Mesenteric fat pad (tissue), 1 donor: ENCODE measurements around the gene TXN2. TPM values are rescaled to one million over a fixed set of nuclear protein-coding genes. Genes with fewer than 3 reads are reported as not detected.
"Not testable (repeated sequence)": the region's sequence is repeated elsewhere in the genome, so short reads cannot be mapped to it uniquely, and the experiment has no call there.

Source experiments
- DNase-seq: peaks from one replicate; pipeline ENCODE4 v3.0.0-alpha.2; 2020; ENCODE audit warnings: low spot score
- long read RNA-seq: library from polyadenylated mRNA; unstranded; transcript quantifications from one replicate; pipeline ENCODE4 v2.0.0, GENCODE V29; 2020
- total RNA-seq: library from RNA; stranded (reverse); fragmentation: NEBNext Ultra II Directional; extraction: Animal tissue kit (Norgen Biotek cat#: 25700); gene quantifications from one replicate; pipeline ENCODE4 v1.2.1, GENCODE V29; 2021
- donor health status: DM: yes; HTN: yes; CAD: no.

Gene TXN2, protein sequence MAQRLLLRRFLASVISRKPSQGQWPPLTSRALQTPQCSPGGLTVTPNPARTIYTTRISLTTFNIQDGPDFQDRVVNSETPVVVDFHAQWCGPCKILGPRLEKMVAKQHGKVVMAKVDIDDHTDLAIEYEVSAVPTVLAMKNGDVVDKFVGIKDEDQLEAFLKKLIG
- 52.0 TPM for total RNA-seq
- long read RNA-seq, transcript TXN2-205 (4 exons, 736 nt) = minor isoform, 7 of 242 reads
- long read RNA-seq, transcript TXN2-201 (4 exons, 1,736 nt) = major isoform, 178 of 242 reads
- long read RNA-seq, transcript TXN2-204 (4 exons, 1,280 nt) = minor isoform, 8 of 242 reads
- long read RNA-seq, partial matches to known transcripts = 34 of 242 reads
- long read RNA-seq, other reads (novel, unspliced or antisense) = 13 of 242 reads

DNA sequence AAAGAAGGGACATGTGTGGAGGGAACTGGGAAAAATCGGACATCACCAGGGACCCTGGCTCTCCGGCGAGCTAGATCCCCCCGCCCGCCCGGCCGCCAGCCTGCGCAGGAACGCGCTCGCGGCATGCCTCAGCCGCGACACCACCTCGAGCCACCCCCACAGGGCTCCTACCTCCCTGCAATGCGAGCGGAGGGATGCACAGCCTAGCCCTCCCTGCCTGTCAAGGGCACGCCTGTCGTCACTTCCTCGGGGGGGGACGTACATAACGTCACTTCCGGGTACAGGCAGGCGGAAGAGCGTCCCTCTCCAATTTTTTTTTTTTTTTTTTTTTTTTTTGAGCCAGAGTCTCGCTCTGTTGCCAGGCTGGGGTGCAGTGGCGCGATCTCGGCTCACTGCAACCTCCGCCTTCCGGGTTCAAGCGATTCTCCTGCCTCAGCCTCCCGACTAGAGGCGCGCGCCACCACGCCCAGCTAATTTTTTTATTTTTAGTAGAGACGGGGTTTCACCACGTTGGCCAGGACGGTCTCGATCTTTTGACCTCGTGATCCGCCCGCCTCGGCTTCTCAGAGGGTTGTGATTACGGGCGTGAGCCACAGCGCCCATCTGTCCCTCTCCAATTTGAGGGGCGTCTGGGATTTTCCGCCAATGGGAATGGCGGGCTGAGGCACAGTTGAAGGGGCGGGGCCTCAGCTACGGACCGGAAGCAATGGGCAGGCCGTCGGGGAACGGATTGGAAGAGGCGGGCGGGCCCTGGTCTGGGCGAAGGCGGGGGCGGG lies at the start of gene TXN2:
TXN2 (minus strand) TSS at position 248 of the 776 bp plus-strand sequence. CDS start 803 bp downstream, outside the sequence.
- DNase-seq = peak; percentile 97

DNA sequence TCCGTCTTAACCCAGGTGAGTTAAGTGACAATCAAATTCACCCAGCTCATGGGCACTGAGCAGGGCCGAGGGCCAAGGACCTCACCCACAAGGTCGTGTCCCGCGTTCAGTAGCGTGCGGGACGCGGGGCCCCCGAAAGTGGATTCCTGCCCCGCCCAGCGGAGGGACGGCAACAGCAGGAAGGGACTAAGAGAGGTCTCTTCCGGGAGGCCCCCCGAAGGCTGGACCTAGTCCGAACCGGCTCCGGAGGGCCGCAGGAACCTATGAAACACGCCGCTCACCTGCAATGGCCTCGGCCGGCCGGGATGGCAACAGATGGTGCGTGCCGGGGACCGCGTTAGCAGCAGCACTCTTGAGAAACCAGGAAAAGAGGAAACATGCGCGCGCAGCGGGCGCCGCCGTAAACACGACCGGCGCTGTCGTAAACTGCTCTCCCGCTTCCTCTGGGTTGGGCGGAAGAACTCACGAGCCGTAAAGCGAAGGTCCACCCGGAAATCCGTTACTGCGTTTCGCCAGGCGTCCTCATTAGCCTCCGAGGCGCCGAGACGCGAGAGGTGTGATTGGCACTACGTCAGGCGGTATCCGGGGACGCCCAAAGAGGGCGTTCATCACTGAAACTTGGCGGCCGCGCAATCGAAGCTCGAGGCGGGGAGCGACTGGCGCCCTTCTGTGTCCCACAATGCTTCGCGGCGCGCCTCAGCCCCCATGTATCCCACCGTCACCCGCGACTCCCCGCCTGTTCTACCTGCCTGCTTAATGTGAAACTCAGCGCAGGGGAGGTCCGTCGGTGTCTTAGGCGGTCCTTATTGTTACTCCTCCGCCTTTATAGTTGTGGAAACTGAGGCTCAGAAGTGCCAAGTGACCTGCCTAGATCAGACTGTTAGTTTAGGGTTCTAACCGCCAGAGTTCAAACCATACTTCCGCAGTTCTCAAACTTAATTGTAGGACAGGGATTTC lies 47.6 kb upstream of the TXN2 start, which contains the start of gene EIF3D:
EIF3D (minus strand) TSS at position 372 of the 957 bp plus-strand sequence. CDS start 3,045 bp downstream, outside the sequence.
- peak; percentile 99 for DNase-seq

DNA sequence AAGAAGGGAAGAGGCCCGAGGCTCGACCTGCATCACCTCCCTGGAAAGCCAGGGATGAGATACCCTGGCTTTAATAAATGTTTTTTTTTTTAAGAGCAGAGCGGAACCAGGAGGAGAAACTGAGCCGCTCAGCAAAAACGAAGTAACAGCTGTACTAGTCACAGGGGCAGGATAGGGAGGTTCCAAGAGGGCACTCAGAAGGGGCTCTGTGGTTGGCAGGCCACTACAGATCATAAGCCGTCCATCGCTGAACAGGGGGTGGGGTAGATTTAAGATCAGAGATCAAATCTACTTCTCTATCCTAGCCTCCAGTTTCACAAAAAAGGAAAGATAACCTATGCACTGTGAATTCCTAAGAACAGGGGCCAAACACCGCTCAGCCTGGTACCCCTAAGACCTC lies 46.9 kb upstream of the TXN2 start:
- DNase-seq = no peak

DNA sequence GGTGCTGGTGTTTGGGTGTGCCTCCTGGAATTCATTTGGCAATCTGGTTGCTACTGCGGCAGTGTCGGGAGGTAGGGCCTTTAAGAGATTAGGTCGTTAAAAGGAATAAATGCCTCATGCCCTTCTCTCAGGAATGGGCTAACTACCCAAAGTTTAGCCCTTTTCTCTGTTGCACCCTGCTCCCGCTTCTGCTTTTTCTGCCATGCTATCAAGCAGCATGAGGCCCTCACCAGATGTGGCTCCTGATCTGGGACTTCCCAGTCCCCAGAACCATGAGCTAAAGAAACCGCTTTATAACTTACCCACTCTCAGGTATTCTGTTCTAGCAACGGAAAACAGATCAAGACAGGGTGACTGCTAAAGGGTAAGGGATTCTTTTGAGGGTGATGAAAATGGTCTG lies 41.2 kb upstream of the TXN2 start:
- no peak for DNase-seq

DNA sequence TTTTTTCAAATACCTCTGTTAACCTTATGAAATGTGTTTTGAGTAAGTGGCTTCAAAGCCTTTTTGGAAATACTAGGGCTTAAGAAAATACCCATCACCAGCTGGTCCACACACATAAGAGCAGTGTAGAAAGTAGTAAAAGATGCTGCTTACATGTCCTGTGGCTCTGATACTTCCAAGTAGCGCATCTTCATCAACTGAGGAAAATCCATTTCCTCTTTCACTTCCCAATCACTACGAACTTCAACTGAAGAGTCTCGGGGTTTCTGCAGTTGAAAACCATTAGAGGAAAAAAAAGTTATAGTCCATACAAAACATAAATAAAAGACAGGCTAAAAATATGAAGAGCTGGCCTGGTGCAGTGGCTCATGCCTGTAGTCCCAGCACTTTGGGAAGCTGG lies 39.0 kb upstream of the TXN2 start:
- no peak for DNase-seq

DNA sequence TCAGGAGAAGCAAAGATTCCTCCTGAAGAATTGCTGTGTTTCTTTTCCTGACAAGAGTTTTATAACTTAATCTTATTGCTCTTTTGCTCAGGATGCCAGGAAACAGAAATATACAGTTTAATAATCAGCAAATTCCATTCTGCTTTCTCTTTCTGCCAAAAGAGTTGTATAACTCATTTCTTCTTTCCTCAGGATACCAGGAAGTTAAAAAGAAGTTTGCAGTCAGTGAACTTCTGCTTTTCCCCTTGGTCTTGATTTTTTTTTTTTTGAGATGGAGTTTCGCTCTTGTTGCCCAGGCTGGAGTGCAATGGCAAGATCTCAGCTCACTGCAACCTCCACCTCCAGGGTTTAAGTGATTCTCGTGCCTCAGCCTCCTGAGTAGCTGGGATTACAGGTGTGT lies 38.5 kb upstream of the TXN2 start:
- not testable (repeated sequence) for DNase-seq

DNA sequence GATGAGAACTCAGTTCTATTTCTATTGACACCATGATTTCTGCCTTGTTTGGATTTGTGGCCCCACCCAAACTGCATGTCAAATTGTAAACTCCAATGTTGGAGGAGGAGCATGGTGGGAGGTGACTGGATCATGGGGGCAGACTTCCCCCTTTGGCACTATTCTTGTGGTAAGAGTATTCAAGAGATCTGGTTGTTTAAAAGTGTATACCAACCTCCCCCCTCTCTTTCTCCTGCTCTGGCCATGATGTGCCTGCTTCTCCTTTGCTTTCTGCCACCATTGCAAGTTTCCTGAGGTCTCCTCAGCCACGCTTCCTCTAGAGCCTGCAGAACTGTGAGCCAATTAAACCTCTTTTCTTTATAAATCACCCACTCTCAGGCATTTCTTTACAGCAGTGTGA lies 33.3 kb upstream of the TXN2 start:
- no peak for DNase-seq

DNA sequence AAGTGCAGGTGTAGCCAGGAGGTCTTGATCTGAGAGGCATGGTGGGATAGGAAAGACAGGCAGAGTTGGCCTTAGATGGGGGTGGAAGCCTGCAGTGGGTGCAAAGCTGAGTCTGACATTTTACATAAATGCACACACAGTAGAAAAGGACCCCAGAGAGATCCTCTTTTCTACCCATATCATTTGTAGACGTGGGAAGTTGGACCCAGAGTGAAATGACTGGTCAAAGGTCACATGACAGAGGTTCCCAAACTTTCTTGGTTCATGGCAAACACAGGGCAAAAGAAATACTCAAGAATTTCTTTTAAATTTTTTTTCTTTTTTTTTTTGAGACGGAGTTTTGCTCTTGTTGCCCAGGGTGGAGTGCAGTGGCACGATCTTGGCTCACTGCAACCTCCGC lies 31.6 kb upstream of the TXN2 start:
- no peak for DNase-seq

DNA sequence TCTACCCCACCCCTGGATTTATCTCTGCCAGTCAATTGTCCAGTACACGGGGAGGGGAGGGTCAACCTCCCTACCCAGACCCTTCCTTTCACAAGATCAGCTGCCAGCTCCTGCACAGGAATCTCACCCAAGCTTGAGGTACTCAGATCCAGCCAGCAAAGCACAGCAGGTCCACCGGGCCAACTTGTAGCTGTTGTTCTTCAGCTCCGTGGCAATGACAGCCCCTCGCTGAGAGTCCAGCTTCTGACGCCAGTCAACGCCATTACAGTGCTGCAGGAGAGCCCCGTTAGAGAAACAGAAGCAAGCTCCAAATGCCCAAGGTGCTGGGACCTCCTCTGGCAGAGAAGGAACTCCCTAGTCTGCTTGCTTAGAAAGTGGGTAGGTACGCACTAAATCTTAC lies 30.9 kb upstream of the TXN2 start:
- DNase-seq = no peak

DNA sequence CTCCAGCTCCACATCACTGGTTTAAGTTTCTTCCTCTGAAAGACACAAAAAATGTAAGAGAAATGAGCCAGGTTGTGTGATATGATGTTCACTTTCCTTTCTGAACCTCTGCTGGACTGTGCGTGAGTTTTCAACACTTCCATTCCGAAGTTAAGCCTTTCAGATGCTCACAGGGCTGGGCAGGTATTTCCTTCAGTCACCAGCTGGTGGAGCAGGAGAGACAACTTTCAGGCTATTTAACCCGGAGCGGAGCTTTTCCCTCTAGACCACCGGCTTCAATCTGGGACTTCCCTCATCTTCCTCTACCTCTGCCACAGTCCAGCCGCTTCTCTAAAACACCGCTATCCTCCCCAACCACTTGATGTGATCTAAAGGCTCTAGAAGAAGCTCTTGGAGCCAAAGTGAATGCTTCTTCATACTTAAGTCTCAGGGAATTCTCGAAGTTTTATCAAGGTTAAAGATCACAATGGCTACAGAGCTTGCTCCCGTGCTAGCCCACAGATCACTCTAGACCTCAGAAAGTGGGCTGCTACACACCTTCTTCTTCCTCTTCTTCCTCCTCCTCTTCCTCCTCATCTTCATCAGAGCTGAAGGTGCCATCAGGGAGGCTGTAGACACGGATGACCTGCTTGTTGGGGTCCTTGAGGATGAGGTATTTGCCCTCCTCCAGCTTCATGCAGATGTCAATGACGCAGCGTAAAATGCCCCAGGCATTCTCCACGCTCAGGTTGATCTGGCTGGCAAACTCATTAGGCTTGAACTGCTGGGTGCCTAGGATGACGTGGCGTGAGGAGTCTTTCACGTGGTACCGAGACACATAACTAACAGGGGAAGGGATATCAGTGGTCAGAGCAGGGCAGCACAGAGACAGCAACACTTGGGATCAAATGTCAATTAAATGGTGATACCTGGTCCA lies 29.8 kb upstream of the TXN2 start:
- DNase-seq = no peak

DNA sequence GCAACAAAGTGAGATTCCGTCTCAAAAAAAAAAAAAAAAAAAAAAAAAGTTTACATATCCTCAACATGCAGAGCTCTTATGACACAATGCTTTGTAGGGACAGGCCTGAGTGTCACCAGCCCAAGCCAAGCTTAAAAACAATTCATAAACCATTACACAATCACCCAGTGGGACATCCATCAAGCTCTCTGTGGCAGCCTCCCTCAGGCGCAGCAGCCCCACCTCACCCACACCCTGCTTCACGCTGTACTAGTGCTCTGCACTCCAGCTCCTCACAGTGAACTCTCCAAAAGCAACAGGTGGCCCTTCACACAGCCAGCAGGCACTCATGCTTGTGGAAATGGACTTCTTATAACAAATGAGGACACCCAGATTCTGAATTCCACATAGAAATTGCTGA lies 28.9 kb upstream of the TXN2 start:
- no peak for DNase-seq

DNA sequence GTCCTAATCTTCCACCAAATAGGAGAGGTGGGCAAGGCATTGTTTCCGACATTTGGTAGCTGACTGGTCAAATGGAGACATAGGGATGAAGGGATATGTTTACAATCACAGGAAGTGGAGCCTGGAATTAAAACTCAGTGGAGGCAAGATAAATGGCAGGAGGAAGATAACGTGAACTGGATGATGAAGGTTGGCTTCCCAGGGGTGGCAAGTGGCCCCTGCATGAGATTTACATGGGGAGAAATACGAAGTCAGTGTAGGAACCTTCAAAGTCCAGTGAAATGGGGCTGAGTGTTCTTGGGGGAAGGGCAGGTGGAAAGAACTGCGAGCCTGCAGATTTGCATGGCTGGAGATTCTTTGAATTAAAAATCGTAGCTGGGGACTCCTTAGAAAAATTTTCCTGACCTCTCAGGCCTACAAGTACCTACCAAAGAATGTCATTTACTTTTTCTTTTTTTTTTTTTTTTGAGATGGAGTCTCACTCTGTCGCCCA lies 26.1 kb upstream of the TXN2 start:
- no peak for DNase-seq

DNA sequence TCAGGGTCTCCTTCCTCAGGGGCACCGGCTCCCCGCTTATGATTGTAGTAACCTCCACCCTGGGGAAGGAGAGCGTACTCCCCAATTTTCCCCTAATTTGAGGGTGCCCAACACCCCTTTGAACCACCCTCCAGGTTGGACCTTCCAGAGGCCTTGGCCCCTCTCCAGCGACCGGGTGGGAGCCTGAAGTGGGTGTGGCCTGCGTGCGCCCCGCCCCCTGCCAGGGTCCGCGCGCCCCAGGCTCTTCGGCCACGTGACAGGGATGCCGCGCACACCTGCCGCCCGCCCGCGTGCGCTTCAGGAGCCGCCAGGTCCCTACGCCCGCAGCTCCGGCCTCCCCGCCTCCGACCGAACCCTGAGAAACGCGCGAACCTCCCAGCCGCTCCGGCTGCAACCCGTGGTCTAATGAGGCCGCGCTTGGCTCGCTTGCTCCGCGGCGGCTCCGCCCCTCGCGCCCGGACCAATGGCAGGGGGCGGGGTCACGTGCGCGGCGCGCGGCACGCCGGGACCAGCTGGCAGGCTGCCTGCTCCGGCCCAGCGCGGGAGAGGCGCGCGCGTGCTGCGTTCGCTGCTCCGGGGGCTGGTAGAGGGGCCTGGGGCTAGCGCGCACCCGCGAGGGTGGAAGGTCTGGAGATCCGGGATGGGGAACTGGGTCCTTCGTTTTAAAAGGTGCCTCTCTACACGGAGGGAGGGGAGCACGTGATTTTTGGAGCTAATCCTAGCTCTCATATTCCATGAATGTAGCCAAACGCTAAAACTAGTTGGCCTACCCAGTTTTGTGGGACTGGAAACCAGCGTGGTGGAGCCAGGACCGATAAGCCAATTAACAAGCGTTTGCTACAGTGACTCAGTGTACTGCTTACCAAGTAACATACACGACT lies 25.4 kb upstream of the TXN2 start, which contains the start of gene FOXRED2:
FOXRED2 (minus strand) TSS at position 404 of the 881 bp plus-strand sequence. CDS start 618 bp downstream, outside the sequence.
- peak; percentile 94 for DNase-seq

DNA sequence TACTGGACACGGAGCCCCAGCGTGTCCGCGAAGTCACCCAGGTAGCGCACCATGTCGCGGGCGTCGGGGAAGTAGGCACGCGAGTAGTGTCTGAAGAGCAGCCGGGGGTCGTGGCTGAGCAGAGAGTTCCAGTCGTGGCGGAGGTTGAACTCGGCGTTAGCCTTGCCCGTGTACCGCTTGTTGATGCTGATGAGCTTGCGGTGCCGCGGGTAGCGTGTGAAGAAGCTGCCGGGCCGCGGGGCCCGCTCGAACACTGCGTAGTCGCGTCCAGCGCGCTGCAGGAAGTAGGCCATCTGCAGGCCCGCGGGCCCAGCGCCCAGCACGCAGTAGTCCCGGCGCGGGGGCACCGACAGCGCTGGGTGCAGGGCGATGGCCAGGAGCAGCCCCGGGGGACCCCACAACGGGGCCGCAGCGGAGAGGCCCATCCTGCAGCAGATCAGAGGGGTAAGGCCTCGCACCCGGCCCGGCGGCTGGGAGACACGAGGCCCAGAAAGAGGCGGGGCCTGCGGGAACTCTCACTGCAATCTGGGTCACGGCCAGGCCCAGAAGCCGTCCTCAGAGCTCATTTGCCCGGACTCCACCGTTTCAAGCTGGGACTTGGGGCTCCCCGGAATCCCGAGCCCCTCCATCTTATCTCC lies 24.7 kb upstream of the TXN2 start:
- no peak for DNase-seq

DNA sequence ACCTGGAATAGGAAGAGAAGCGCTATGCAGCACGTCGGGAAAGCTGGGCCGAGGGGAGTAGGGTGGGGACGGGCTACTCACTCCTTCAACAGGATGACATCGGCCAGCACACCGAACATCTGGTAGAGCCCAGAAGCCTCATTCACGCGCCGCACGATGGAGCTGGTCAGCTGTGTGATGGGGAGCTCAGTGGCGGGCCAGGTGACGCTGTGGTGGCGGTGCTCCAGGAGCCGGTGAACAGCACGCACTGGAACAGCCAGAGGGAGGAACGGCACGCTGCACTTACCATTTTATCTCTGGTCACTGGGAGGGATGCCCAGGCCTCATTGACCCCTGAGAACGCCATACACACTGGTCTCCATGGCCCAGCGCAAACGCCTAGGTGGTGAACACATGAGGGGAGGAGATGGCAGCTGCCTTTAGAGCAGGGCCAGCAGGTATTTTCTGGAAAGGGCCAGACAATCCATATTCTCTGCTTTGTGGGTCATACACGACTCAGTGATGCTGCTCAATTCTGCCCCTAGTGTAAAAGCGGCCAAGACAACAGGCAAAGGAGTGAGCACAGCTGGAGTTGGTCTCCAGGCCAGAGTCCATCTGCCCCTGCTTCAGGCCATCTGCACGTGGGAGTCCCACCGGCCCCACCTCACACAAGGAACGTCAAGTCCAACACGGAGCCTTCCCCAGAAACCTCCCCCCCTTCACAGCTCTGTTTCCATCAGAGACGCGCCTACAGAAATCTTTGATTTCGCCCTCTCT lies 16.6 kb upstream of the TXN2 start:
- no peak for DNase-seq

DNA sequence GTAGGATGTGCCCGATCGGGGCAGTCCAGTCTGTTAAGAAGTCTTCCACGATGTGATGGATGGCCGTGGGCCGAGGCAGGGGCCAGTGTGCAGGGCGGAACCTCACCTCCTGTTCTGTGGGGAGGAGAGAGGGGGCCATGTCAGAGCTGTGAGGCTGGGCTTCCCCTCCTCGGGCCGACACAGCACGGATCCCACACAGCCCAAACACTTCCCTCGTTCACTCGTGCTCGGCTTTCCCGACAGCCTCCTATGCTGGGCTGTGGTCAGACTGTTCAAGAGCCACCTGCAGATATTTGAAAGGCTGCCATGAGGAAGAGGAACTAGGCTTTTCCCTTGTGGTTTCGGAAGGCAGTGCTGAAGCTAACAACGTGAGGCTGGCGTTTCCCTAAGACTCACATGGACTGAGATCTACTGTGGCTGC lies 12.3 kb upstream of the TXN2 start:
- no peak for DNase-seq

DNA sequence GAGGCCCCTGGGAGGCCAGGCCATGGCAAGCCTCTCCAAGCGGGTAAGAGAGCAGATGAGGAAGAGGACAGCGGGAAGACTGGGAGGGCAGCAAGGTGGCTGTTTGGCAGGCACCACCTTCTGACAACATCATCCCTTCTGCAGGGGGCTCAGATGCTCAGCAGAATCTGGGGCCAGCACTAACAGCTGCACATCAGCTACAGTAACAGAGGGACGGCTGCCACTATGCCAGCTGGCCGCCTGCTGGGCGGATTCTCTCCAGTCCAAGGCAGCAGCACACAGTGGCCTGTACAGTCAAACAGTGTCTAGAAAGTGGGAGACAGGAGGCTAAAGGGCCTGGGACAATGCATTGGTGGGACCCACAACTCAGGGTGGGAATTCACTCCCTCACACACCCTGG lies 10.7 kb upstream of the TXN2 start:
- no peak for DNase-seq

DNA sequence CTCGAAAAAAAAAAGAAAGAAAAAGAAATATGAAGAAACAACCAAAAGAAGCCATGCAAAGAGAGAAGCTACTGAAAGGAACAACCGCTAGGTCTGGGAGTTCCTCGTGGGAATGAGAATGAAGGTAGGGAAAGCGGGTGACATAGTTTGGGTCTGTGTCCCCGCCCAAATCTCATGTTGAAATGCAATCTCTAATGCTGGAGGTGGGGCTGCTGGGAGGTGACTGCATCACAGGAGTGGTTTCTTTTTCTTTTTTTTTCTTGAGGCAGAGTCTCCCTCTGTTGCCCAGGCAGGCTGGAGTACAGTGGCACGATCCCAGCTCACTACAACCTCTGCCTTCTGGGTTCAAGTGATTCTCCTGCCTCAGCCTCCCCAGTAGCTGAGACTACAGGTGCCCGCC lies 9.7 kb upstream of the TXN2 start:
- no peak for DNase-seq
